Testis (tissue), 3 donors: ENCODE measurements around the gene RNF114. TPM values are rescaled to one million over a fixed set of nuclear protein-coding genes. Genes with fewer than 3 reads are reported as not detected.

Experiments
- DNase-seq: peaks from one replicate; pipeline ENCODE4 v3.0.0-alpha.2; 2019
- H3K27ac ChIP-seq, 2 donors: fragments of 200-600 bp; sonication (generic); one replicate each; pipeline ENCODE4 v1.5.1; 2019
- H3K27me3 ChIP-seq: fragments of 200-600 bp; sonication (generic); one replicate; pipeline ENCODE4 v1.5.1; 2019
- H3K36me3 ChIP-seq: fragments of 200-600 bp; sonication (generic); one replicate; pipeline ENCODE4 v1.5.1; 2017; ENCODE audit warnings: low read depth; ENCODE audit errors: missing control alignments
- H3K4me1 ChIP-seq: fragments of 200-600 bp; sonication (generic); one replicate; pipeline ENCODE4 v1.5.1; 2019
- H3K4me3 ChIP-seq, 2 donors: fragments of 200-600 bp; sonication (generic); one replicate each; pipeline ENCODE4 v1.5.1; 2017 to 2019
- H3K9me3 ChIP-seq: fragments of 200-600 bp; sonication (generic); one replicate; pipeline ENCODE4 v1.5.1; 2017
- POLR2A ChIP-seq: fragments of 450-650 bp; IDR thresholded peaks from one replicate; pipeline ENCODE4 v1.6.1; 2017; ENCODE audit warnings: antibody characterized with exemption, mild to moderate bottlenecking, moderate library complexity
- WGBS, 2 donors: methylation state at CpG; one replicate each; pipeline ENCODE4 v1.1.5; 2018; 5-methylcytosine and 5-hydroxymethylcytosine counted together
- intact Hi-C: fragments of 100-400 bp; cut with DNase I; formaldehyde crosslinking; loops from one replicate; pipeline ENCODE4 v1.15.1; 2023; ENCODE audit warnings: low total_unique reads
- polyA plus RNA-seq: library from polyadenylated mRNA; stranded (reverse); fragments of 350-450 nt; fragmentation: Illumina TruSeq; extraction: RNeasy Lipid Tissue Mini Kit (QIAGEN cat#74804); gene quantifications from one replicate; pipeline ENCODE4 v1.2.3, GENCODE V29; 2014; ENCODE audit warnings: low read depth, low replicate concordance; ENCODE audit not compliant: insufficient read depth
- total RNA-seq, 2 donors: library from RNA; depleted of rRNA; stranded (reverse); fragments of >200 nt; gene quantifications; one replicate each; pipeline ENCODE4 v1.2.3, GENCODE V29; 2016
- TF ChIP-seq, protein P1 (sequence below), 3 experiments: fragments of 450-650 bp in 2 of 3; fragments of 200-600 bp in 1 of 3; sonication (generic) in 1 of 3; IDR thresholded peaks; one replicate each; pipeline ENCODE4 v1.5.1; 2016 to 2019; ENCODE audit warnings: antibody characterized with exemption in 3 of 3, mild to moderate bottlenecking in 2 of 3, moderate library complexity in 1 of 3

The RNF114 gene
- total and polyA plus RNA-seq, 3 donors from 2014 or later: 472 to 531 (median 479) TPM

GRCh38 chr20:49937027-49937929, 1.1 kb downstream of the RNF114 start:
- 16 to 20% methylated on average over 11 to 12 of the region's 12 CpGs for WGBS, 2 donors
- intact Hi-C loops: no loop called here
- H3K4me1 ChIP-seq: peaks cover 22% of the 10 kb centered on the region

DNA sequence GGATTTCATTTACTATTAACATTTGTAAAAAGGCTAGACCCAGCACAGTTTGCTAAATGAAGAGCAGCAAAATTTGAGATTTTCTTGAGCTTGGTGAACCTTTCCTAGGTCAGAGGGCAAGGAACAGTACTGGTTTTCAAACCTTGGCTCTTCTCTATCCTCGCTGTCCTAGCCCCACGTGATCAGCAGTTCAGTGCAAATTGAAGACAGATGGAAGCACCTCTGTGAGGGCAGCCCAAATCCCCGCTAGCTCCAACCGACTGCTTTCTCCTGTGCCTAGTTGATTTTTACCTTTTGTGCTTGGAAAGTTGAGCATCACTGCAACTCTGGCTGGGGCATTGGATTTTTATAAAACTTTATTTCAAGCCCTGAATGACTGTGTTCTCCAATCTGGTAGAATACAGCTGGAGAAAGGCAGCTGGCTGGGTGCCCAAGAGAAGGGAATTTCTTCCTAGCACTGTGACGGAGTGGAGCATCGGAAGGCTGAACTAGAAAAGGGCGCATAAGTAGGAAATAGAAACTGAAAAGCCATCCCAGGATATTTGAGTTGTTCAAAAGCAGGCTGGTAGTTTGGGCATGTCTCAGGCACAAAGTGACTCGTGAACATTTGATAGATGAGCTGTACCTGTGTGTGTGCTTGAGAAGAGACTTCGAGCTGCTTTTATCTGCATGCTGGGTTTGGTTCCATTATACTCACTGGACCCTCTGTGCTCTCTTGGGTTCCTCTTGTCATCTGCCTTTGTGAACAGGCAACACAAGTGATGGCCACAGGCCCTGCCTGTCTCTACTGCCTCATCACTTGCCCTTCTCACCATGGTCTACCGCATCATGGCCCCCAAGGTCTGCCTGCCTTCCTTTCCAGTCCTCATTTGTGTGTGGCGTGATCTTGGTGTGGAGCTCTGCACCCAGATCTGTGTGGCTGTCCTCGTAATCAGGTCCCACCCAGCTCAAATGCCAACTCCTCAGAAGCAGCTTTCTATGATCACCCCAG, 2.3 kb downstream of the RNF114 start:
- H3K27me3 ChIP-seq: no peaks in the 10 kb centered on the region
- intact Hi-C loops: no loop called here
- no peaks in the 10 kb centered on the region for H3K36me3 ChIP-seq
- H3K4me1 ChIP-seq: peaks cover 22% of the 10 kb centered on the region
- peak overlapping the region; percentile 3 to 53 for H3K27ac ChIP-seq
- no peak overlapping the region for H3K4me3 ChIP-seq
- no peaks in the 10 kb centered on the region for H3K9me3 ChIP-seq
- TF ChIP-seq POLR2A: no peak
- TF ChIP-seq, protein P1, sequence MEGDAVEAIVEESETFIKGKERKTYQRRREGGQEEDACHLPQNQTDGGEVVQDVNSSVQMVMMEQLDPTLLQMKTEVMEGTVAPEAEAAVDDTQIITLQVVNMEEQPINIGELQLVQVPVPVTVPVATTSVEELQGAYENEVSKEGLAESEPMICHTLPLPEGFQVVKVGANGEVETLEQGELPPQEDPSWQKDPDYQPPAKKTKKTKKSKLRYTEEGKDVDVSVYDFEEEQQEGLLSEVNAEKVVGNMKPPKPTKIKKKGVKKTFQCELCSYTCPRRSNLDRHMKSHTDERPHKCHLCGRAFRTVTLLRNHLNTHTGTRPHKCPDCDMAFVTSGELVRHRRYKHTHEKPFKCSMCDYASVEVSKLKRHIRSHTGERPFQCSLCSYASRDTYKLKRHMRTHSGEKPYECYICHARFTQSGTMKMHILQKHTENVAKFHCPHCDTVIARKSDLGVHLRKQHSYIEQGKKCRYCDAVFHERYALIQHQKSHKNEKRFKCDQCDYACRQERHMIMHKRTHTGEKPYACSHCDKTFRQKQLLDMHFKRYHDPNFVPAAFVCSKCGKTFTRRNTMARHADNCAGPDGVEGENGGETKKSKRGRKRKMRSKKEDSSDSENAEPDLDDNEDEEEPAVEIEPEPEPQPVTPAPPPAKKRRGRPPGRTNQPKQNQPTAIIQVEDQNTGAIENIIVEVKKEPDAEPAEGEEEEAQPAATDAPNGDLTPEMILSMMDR (IDR thresholded peaks at IDR 0.05): no peak
- DNase-seq: peak; percentile 74
- 46% methylated on average over 12 of the region's 12 CpGs for WGBS, 2 donors

More at GRCh38 chr20:49937027-49937929, 1.1 kb downstream of the RNF114 start:
- H3K27me3 ChIP-seq: no peaks in the 10 kb centered on the region
- no peaks in the 10 kb centered on the region for H3K9me3 ChIP-seq
- no peaks in the 10 kb centered on the region for H3K36me3 ChIP-seq
- TF ChIP-seq POLR2A: no peak
- TF ChIP-seq, protein P1 (IDR thresholded peaks at IDR 0.05): no peak
- peak overlapping the region; percentile 82 to 100 for H3K4me3 ChIP-seq
- DNase-seq: no peak
- peak overlapping the region; percentile 81 to 94 for H3K27ac ChIP-seq

- no peaks in the 10 kb centered on the region for H3K27me3 ChIP-seq
- H3K4me3 ChIP-seq: no peak overlapping the region
- no peaks in the 10 kb centered on the region for H3K9me3 ChIP-seq
- peaks cover 22% of the 10 kb centered on the region for H3K4me1 ChIP-seq
- H3K27ac ChIP-seq: no peak overlapping the region
- H3K36me3 ChIP-seq: no peaks in the 10 kb centered on the region
- no peak for DNase-seq
- intact Hi-C loops: no loop called here
- WGBS, 2 donors: 94 to 96% methylated on average over 15 of the region's 15 CpGs
- TF ChIP-seq, protein P1 (IDR thresholded peaks at IDR 0.05): no peak
- TF ChIP-seq POLR2A: no peak
Measured at GRCh38 chr20:49941456-49941855, 5.3 kb downstream of the RNF114 start.

DNA sequence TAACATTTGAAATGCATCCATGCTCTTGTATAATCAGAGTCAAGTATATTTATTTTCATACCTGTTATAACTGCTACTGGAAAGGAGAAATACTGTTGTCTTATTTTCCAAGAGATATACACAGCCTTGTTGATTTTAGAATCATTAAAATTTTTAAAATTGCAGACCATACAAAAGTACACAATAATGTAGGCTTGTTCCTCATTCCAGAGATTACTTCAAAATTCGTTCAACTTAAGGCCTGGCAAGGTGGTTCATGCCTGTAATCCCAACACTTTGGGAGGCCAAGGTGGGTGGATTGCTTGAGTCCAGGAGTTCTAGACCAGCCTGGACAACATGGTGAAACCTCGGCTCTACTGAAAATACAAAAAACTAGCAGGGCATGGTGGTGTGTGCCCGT, 6.1 kb downstream of the RNF114 start:
- Histone ChIP-seq H3K36me3 (no peaks in the 10 kb centered on the region), H3K4me3 (no peak overlapping the region), H3K27me3 (no peaks in the 10 kb centered on the region), H3K9me3 (no peaks in the 10 kb centered on the region), H3K27ac (no peak overlapping the region), H3K4me1 (peaks cover 17% of the 10 kb centered on the region)
- intact Hi-C loops: no loop called here
- TF ChIP-seq POLR2A: no peak
- TF ChIP-seq, protein P1 (IDR thresholded peaks at IDR 0.05): no peak
- 65 to 74% methylated on average over 3 of the region's 3 CpGs for WGBS, 2 donors
- DNase-seq: no peak
